ENCODE measurements around the gene TGFB3.
A peak's percentile ranks its signal among the peaks of the same experiment; 100 is the strongest.
"Not testable (repeated sequence)": the region's sequence is repeated elsewhere in the genome, so short reads cannot be mapped to it uniquely, and the experiment has no call there.

Gene TGFB3

DNA sequence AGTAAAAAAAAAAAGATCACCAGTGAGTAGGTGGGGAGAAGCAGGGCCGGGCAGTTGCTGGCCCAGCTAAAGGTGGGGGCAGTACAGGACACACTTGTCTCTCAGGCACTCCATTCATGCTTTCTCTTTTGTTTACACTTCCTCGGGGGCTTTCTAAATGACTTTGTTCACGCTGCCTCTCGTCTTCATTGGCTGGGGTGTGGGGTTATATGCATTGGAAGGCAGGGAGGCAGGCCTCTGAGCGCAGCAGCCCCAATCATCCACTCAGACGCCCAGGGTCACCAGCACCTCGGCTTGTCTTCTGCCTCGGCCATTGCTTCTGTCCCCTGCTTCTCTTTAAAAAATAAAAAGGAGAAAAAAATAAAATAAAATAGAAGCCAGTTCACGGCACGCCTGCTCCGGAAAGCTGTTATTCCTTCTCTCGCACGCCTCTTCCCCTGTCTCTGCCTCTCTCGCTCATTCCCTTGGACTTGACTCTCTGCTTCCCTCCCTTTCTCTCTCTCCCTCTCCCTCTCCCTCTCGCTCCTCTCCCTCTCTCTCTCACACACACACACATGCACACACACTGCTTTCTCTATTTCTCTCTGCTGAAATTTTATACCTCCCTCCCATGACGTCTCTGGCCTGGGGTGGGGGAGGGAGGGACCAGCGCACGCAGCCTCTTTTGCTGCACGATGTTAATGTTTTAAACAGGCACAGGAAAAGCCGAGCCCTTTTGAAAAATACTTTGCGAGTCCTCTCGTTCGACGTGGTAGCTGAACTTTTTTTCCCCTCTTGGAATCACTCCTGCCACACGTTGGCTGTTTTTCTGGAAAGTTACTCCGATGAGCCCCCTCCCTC is at the start of gene TGFB3:
TSS of gene TGFB3 (minus strand) at position 570 of the 840 bp plus-strand sequence. CDS start 1,102 bp downstream, outside the sequence.
- DNase-seq, result peak; percentile 60

DNA sequence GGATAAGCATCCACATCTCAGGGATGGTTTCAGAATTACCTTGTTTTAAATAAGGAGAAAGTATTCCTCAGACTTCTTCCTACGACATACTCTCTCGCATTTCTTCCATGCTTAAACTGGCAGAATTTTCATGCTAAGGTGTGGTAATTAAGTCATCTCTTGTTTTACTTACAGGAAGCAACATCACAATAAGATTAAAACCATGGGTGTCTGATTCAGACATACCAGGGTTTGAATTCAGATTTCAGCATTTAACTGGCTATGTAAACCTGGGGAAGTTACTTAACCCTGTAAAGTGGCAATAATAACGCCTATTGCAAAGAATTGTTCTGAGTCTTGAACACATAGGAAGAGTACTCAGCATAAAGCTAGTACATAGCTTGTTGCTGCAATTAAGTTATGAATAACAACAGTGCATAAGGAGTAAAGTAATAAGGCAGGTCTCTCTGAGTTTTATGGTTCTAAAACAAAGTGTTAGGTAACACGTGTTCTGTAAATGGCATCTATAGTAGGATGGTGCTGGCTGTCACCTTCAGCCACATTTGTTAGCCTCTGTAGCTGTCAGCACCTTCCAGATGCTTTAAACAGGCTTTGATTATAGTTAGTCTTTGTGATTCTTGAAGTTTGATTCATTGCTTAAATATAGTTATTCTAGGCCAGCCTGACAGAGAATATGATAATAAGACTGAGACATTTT is 42.6 kb upstream of the TGFB3 start:
- no peak for DNase-seq

DNA sequence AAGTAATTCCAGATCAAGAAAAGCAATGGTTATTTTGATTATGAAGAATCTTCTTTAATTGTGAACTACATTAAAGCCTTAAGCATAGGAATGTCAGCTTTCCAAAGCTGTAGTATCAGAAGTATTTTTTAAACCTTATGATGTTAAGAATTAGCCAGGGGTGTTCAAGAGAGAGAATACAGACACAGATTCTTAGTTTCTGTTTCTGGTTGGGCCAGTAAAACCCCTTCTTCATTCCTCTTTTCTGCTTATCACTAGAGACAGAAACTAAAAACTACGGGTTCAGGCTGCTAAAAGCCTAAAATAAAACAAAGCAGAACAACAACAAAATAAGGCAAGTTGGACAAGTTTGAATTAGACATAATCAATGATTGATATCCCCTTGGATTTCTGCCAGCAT is 42.0 kb upstream of the TGFB3 start:
- DNase-seq, result no peak

DNA sequence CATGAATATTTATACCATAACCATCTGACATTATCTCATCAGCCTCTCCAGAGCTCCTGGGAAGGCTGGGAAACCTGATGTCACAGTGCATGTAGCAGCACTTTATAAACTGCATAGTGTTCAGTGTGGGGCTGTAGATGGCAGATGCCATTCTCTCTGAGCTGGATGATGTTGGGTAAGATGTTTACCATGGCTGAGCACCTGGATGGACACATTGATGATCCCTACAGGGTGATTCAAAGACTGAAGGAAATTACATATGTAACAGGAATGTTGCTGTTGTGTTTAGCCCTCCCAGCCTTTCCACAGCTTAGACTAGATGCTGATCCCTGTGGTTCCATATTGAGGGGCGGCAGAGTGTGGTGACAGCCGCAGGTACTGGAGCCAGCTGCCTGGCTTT is 41.2 kb upstream of the TGFB3 start:
- no peak for DNase-seq

DNA sequence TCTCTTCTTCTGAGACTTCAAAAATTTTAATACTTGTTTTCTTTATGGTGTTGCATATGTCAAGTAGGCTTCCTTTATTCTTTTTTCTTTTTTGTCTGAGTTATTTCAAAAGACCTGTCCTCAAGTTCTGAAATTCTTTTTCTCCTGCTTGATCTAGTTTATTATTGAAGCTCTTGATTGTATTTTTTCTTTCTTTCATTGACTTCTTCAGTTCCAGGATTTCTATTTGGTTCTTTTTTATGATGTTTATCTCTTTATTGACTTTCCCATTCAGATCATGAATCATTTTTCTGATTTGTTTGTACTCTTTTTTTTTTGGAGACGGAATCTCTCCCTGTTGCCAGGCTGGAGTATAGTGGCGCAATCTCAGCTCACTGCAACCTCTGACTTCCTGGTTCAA is 37.9 kb upstream of the TGFB3 start:
- no peak for DNase-seq

DNA sequence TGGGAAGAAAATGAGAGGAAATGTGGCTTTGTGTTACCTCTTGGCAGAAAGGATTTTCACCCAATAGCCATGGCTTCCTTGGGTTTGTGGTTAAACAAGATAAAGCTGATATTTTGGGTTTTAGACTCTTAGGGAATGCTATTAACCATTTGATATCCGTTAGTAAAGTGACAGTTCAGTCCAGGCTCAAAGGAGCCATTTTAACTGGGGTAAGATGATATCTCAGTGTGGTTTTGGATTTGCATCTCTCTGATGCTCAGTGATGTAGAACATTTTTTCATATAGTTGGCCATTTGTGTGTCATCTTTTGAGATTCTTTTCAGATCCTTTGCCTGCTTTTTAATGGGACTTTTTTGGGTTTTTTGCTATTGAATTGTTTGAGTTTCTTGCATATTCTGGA is 33.9 kb upstream of the TGFB3 start:
- DNase-seq, result no peak

DNA sequence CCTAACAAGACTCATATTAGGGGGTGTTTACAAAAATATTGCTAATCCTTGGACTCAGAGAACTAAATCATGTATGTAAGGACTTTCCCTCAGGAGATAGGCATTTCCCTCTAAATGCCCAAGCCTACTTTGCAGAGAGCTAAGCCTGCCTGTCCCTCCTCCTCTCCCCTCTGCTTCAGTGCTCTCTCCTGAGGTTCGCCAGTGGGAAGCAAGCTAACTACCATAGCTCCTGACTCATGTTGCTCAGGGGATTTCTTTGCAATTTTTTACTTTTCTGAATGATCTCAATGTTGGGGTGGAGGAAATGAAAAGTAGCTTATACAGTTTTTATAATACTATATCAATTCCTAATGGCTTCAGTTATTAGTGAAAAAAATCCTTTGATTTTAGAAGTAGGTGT is 33.4 kb upstream of the TGFB3 start:
- no peak for DNase-seq

DNA sequence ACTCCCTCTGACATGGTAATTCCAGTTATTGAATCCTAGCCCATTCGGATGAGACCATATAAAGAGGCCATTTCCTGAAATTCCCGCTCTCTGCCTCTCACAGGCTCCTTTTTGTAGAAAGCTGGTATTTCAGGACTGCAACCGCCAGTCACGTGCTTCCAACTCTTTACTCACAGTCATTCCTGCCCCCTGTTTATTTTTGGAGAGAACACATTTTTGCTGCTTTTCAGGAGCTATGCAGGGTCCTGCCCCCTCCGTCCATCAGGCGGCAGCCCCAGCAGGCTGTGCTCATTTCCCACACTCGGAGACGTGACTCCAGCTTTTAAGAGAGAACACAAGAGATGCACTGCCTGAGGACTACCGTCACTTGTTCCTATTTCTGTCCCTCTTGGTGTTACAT is 30.6 kb upstream of the TGFB3 start:
- no peak for DNase-seq

DNA sequence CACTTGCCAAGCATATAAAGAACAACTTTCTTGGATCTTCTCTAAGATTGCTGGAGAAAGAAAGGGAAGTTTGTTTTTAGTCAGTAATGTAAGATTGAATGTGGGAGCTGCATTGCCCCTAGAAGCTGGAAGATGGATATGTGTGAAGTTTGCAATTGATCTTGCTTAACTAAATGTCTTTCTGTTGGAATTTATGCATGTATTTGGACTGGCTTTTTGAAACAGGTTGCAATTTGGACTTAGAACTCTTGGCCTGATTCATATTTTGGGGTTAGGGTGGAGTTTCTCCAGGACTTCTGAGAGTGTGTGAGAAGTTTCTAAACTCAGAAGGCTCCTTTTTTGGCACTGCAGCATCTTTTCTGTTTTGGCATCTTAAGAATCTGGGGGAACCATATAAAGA is 30.1 kb upstream of the TGFB3 start:
- DNase-seq, result no peak

DNA sequence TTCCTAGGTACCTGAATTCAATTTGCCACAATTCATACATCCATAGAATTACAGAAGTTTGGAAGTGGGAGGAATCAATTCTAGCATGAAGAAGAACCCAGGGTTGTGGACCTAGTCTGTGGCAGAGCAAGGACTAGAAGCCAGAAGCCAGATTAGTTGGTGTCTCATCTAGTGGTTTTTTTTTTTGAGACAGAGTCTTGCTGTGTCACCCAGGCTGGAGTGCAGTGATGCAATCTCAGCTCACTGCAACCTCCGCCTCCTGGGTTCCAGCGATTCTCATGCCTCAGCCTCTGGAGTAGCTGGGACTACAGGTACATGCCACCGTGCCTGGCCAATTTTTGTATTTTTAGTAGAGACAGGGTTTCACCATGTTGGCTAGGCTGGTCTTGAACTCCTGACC is 27.8 kb upstream of the TGFB3 start:
- DNase-seq, result not testable (repeated sequence)

DNA sequence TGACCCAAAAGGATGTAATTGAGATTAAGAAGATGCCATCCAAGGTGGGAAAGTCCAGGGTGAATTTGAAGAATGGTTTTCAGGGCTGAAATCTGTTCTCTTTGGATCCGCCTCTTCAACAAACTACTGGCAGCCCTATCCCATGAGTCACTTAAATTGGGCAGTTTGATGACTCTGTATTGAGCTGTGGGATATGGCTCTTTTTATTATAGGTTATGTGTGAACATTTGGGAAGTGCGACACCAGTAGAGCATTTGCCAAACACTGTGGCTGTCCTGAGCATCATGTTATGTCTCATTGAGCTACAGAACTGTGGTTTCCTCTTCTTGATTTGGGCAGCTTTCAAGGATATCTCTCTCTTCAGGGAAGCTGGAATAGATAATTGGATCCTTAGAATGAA is 26.1 kb upstream of the TGFB3 start:
- no peak for DNase-seq

DNA sequence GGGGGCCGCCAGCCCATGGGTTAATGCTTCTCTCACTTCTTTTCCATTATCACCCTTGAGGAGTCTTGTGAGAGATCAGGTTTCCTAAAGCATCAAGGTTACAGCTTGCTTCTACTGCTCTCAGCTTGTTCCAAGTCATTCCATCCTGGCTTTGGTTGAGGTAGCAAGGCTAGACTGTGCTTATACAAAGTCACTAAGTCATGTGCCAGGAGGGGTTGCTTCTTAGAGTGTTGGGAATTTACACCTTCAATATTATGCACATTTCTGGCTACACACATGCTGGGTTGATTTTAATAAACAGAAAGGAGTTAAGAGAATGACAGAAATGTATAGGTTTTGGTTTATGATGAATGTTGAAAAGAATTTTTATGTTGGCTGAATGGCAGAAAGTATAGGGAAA is 25.6 kb upstream of the TGFB3 start:
- DNase-seq, result no peak

DNA sequence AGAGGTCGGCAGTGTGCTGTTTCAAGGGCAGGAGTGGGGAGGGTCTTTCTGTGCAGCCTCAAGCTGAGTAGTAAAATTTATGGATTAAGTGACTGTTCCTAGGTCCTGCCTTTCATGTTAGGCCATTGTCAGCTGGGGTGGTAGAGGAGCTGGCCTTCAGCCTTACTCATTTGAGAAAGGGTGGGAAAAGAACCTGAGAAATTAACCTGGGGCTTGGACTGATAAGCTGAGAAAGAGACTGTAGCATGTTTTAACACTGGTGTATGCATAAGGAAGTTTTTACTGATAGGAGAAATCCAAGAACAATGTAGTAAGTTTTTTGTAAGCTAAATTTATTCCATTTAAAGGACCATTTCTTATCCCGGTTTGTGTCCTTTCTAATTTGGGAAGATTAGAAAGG is 24.5 kb upstream of the TGFB3 start:
- no peak for DNase-seq

DNA sequence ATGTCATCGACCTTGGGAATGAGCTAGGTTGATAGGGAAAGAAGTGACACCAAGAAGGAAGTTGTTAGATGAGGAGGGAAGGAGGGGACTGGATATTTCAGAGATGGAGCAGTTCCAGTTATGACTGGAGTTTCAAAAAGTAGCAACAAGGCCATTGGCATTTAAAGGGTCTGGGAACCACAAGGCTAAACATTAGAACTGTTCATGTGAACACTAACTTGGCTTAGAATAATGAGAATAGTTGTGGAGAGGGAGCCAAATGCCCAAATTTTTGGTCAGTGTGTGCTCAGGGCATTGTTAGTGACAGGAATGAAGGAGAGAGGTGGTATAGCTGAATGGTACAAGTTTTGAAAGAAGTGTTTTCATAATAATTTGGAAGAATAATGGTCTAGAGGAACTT is 20.6 kb upstream of the TGFB3 start:
- DNase-seq, result no peak

DNA sequence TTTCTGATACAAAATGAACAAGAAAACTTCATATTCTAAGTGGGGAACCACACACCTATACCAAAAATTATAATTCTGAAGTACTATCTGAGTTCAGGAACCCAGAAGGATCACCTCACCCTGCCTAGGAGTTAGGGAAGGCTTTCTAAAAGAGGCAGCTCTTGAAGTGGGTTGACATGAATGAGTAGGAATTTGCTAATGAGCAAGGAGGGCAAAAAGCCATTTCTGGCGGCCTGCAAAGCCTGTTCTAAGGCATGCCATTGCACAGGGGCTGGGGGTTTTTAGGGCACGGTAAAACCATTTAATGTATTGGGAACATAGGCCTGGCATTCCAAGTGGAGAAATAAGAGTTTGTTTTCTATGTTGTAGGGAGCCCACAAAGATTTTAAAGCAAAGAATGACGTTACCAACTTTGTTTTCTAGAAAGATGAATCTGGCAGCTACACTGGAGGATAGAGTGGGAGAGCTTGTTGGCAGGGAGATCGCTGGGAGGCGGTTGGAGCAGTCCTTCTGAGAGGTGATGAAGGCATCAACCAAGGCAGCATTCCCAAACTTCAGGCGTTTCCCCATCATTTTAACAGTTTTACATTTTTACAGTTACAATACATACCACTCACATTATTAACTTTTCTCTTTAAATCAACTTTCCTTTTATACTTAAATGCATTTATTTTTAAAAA is 17.9 kb upstream of the TGFB3 start:
- DNase-seq, result no peak

DNA sequence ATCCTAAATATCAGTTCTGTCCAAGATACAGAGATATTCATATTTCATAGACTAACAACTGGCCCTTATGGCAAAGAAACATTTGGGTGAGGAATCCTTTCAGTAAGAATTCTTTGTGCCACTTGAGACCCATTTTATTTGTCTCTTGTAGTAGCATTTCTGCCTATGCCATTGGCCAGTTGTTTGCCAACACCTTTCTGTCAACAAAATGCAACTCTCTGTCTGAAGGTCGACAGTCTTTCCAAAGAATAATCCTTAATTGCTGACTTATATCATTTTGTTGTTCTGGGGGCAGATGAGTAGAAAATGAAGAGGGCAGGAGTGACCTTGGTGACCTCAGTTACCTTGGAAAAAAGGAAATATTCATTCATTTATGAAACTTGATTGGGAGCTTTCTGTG is 14.7 kb upstream of the TGFB3 start:
- DNase-seq, result no peak

DNA sequence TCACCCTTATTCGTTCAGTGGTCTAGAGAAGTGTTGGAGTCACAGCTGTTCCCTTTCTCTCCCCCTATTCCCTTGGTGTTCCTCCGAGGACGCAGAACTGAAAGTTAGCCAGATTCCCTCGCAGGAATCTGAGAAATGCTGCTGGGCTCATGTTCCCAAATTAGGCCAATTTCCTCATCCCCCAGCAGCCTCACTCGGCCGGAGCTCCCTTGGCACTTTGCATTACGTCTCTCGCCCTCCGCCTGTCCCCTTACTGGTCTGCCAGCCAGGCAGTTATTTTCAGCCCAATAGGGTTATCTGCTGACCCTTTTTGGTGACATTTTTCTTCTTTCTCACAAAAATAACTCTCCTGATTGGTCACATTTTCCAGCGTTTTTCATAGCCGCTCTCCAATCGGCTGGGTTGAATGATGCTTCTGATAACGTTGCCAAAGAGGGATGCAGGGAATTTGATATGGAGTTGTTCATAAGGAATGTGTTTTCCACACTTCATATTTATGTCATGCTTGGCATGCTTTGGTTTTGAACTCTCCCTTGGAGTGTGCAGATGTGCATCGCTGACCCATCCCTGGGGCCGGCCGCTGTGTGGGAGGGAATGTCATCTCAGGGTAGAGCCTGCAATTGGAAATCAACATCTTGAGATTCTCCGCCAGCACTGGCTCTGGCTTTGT is 13.7 kb upstream of the TGFB3 start:
- no peak for DNase-seq

DNA sequence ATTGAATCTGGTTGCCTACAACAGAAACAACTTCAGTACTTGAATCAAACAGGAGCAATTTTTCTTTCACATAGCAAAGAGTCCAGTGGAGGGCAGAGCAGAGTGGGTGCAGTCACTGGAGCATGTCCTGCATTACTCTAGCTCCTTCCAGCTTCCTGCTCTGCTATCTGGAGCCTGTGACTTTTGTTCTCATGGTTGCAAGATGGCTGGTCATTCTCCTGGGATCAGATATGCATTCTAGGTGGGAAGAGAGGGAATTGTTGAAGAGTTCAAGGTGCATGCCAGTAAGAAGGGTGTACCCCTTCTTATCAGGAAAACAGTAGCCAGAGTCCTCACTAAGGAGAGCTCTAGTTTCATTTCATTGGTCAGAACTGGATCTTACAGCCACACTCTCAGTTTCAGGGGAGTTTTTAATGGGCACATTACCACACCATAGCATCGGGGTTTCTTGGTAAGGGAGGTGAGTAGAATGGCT is 11.8 kb upstream of the TGFB3 start:
- DNase-seq, result peak; percentile 13

DNA sequence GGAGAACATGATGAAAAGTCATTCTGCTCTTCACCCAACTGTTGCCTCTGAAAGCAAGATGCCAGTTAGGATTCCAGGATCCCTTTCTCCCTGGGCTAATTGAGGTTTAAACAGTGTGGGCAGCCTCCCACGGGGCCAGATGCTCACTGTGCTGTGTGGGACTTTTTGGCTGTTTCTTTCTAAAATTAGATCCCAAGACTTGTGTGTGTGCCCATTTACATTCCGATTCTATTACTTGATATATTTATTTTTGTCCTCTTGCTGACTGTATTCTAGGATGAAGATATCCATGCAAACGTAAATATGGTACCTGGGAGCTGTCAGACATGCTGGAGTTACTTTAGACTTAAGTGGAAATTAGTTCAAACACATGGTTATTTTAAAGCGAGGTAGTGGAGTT is 10.0 kb upstream of the TGFB3 start:
- DNase-seq, result no peak

DNA sequence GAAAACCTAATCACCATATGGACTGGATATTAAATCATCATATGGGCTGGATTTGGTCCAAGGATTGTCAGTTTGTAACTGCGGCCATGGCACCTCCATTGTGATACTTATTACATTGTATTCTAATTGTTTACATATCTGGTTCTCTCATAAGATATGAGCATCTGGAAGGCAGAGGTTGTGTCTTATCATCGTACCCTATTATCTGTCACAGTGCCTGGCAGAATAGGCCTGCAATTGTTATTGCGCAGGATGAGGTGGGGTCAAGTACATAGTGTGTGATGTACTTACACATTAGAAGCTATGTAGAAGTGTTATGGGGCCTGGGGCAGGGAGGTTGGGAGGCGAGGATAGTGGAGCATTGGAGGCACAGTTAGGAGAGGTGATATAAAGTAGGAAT is 8.5 kb upstream of the TGFB3 start:
- DNase-seq, result no peak

DNA sequence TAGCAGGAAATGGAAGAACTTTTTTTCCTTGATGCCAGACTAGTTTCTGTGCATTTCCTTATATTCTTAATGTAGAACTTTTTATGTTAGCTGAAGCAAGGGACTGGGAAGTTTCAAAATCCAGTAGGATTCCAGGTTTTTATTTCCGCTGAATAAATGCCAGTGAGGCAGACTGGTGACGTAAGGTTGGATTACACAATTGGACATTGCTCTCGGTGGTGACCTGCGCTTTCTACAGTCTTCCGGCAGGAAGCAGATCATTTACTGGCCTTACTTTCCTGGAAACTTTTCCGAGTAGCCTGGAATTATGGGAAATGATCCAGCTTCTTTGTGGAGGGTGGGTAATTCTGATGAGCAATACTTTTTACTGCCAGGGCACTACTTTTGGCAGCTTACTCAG is 7.3 kb upstream of the TGFB3 start:
- DNase-seq, result no peak

DNA sequence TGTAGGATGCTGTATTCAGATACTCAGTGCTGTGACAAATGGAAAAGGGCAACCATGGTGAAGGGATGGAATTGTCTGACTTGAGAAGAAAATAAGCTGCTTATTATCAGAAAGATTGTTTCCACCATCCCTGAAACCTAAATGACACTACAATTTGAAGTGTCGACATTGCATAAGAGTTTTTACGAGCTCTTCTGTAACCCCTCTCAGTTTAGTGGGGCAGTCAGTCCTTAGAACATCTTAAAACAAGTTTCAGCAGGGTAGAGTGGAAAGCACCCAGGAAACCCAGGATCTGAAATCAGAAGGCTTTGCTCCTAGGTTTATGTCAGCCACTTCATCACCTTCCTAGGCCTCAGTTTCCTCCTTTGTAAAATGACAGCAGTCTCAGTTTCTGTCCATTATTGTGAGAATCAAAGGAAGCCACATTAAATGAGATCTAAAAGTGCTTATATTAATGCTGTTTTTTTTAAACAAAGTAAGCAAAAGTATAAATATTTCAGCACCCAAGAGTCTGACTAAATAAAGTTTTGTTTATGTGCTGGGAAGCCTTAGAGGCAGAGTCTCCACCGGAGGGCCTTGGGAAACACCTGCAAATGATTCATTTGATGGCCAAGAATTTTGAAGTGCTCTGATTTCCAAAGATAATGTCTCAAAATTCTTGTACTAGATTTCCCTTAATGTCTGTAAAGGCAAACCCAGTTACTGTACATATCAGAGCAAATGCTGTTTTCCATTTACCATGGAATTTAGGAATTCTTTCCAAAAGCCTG is 5.6 kb upstream of the TGFB3 start:
- no peak for DNase-seq

DNA sequence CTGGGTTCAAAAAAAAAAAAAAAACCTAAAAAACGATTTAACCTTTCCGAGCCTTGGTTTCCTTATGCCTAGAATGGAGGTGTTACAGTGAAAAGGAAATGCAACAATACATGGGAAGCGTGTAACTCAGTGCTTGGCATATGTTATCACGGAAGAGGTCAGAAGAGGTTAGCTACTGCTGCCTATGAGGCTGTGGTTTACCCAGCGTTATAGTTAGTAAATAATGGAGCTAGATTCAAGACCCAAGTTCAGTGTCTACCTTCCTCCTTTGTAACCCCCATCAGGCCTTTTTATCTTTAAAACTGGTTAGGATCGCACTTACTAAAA is 4.6 kb upstream of the TGFB3 start:
- no peak for DNase-seq

Measured in DMS79 (cell line).